Activated naive CD4-positive, alpha-beta T cell treated with anti-CD3 and anti-CD28 coated beads, Interleukin-2, amount 10 ng/mL, durations not matched to agents 5 hours and 36 hours (primary cell): ENCODE data around the gene THBS4. TPM values are rescaled to one million over a fixed set of nuclear protein-coding genes. Genes with fewer than 3 reads are reported as not detected.

Source experiments
- total RNA-seq, 2 experiments: library from RNA; stranded (reverse); gene quantifications; one replicate each; pipeline ENCODE4 v1.2.3, GENCODE V29; 2021

The THBS4 gene
- total RNA-seq: under 1 TPM; 0.25 to 0.26 TPM

GRCh38 chr5:80034962-80035821 is at the start of gene THBS4:
Gene THBS4 (plus strand): TSS chr5:80035348. CDS start chr5:80035538, 190 bp downstream.

DNA sequence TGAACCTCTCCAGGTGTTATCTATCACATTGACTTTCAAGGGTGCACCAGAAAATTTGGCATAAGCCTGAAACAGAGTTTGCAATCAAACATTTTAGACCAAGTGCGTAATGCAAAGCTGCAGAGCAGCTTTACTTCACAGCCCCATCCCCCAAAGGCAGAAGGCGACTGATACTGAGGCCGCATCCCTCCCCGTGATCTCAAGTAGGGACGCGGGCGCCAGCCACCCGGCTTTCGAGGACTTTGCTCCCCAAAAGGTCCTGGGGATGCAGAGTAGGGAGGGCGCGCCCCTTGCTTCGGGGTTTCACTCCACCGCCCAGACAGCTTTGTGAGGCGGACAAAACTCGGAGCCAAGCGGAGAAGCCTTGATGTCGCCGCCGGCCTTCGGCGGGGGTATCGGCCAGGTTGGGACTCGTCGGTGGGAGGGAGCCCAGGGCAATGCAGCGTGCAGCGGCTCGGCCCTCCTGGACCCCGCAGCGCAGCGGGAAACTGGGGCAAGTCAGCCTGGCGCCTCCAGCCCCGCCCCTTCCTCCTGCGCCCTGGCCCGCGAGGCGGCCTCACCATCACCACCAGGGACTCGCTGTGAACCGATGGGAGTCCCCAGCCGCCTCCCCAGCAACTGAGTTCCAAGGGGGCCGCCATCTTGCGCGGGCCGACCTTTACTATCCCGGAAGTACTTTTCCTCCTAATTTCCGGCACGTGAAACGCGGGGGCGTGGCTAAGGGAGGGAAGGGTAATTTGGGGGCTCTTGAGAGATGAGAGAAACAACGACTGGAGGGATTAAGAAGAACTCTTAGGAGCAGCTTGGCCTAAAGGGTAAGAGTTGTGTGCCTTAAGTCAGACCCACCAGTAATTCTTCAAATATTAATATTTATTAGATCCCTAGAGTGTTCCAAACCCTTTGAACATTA is 44.3 kb upstream of the THBS4 start, which contains the start of gene MTX3:
TSS of gene MTX3 (minus strand) at position 665 of the 910 bp plus-strand sequence. CDS start at position 641, 24 bp downstream.

Other genes with a start within 250 kb of the THBS4 start
- 10 to 100 TPM; 11.3 to 12.9 TPM for gene MTX3, start 44.1 kb upstream of the THBS4 start, total RNA-seq
- gene SERINC5, start 220.7 kb downstream of the THBS4 start, total RNA-seq: 100 to 1,000 TPM in 1 of 2 experiments, 10 to 100 TPM in 1; 99.3 to 107 TPM